OCI-LY7 (cell line): ENCODE data around the gene TRAF3. TPM values are rescaled to one million over a fixed set of nuclear protein-coding genes. Genes with fewer than 3 reads are reported as not detected.

Experiments used
- BruUV-seq: library from RNA; stranded (reverse); fragments of 400-500 nt; replicated peaks from 2 replicates; lab custom pipeline; 2021; lab: Mats Ljungman, UMichigan
- CTCF ChIA-PET: fragments of 300-600 bp; sonication (Branson Sonifier 250); formaldehyde crosslinking; loops from one replicate; lab custom pipeline; 2022; ENCODE audit warnings: antibody characterized with exemption; ENCODE audit not compliant: unreplicated experiment; lab: Charles Lee
- POLR2A ChIA-PET: fragments of 300-600 bp; sonication (Branson Sonifier 250); formaldehyde crosslinking; loops from one replicate; lab custom pipeline; 2022; ENCODE audit warnings: antibody characterized with exemption; lab: Charles Lee
- DNase-seq: peaks from one replicate; pipeline ENCODE4 v3.0.0-alpha.2; 2015; ENCODE audit warnings: low spot score
- H2AFZ ChIP-seq: fragments of 200-600 bp; sonication (generic), shearing (Covaris generic); 2 replicates; pipeline ENCODE4 v1.6.1; 2014; ENCODE audit warnings: mild to moderate bottlenecking, antibody characterized with exemption, low read length, moderate library complexity
- H3K27ac ChIP-seq: fragments of 200-600 bp; sonication (generic); 2 replicates; pipeline ENCODE4 v1.5.1; 2014; ENCODE audit warnings: mixed run types, low read depth, mild to moderate bottlenecking, moderate library complexity, low read length, inconsistent platforms; ENCODE audit not compliant: poor library complexity, severe bottlenecking
- H3K36me3 ChIP-seq: fragments of 200-600 bp; sonication (generic); 2 replicates; pipeline ENCODE4 v1.6.1; 2014; ENCODE audit warnings: mild to moderate bottlenecking, antibody characterized with exemption, low read length, moderate library complexity, mixed read lengths; ENCODE audit not compliant: insufficient read depth
- H3K4me1 ChIP-seq: fragments of 200-600 bp; sonication (generic); 2 replicates; pipeline ENCODE4 v1.5.1; 2014; ENCODE audit warnings: mild to moderate bottlenecking, low read length; ENCODE audit not compliant: insufficient read depth, poor library complexity, severe bottlenecking
- H3K4me2 ChIP-seq: fragments of 200-600 bp; sonication (generic); 2 replicates; pipeline ENCODE4 v1.6.1; 2014; ENCODE audit warnings: mild to moderate bottlenecking, low read length
- H3K4me3 ChIP-seq: fragments of 200-600 bp; sonication (generic); 2 replicates; pipeline ENCODE4 v1.5.1; 2014; ENCODE audit warnings: mild to moderate bottlenecking, low read depth, low read length; ENCODE audit not compliant: poor library complexity, severe bottlenecking
- H3K79me2 ChIP-seq: fragments of 200-600 bp; sonication (generic); 2 replicates; pipeline ENCODE4 v1.6.1; 2016; ENCODE audit warnings: low read depth, mild to moderate bottlenecking, low read length, moderate library complexity, mixed read lengths; ENCODE audit not compliant: insufficient read depth
- H3K9me2 ChIP-seq: fragments of 200-600 bp; sonication (generic); 2 replicates; pipeline ENCODE4 v1.6.1; 2016; ENCODE audit warnings: mild to moderate bottlenecking, low read length, mixed read lengths; ENCODE audit not compliant: insufficient read depth
- H3K9me3 ChIP-seq: fragments of 200-600 bp; sonication (generic); 2 replicates; pipeline ENCODE4 v1.6.1; 2014; ENCODE audit warnings: mild to moderate bottlenecking, mixed run types, low read length, mixed read lengths
- H4K20me1 ChIP-seq: fragments of 200-600 bp; sonication (generic); 2 replicates; pipeline ENCODE4 v1.6.1; 2014; ENCODE audit warnings: mild to moderate bottlenecking, antibody characterized with exemption, low read length, moderate library complexity, mixed read lengths; ENCODE audit not compliant: insufficient read depth
- CTCF ChIP-seq: fragments of 200-600 bp; sonication (generic); conservative IDR thresholded peaks from 2 replicates; pipeline ENCODE4 v1.5.1; 2014; ENCODE audit warnings: mild to moderate bottlenecking, antibody characterized with exemption, low read length, moderate library complexity, mixed read lengths
- EZH2phosphoT487 ChIP-seq: fragments of 200-600 bp; sonication (generic); IDR thresholded peaks from 2 replicates; pipeline ENCODE4 v1.6.1; 2018; ENCODE audit warnings: low read depth, borderline replicate concordance, mild to moderate bottlenecking, mixed run types, antibody characterized with exemption, low read length, moderate library complexity, mixed read lengths
- intact Hi-C: fragments of 100-400 bp; cut with micrococcal nuclease; formaldehyde crosslinking; loops from one replicate; pipeline ENCODE4 v1.10.0; 2022; ENCODE audit not compliant: unreplicated experiment
- total RNA-seq, 2 experiments: library from RNA; depleted of rRNA in 1 of 2; stranded (reverse); fragments of >200 nt in 1 of 2; shearing (Covaris generic) in 1 of 2; gene quantifications; 2 replicates each; pipeline ENCODE4 v1.2.3, GENCODE V29; 2014 to 2022

TRAF3 gene
- total RNA-seq, 2 experiments from 2014 or later = 0.82 to 2.9 TPM

GRCh38 chr14:102838501-102838900 lies 61.3 kb downstream of the TRAF3 start:
- no TSS peak for BruUV-seq
- Histone ChIP-seq H3K4me2 (no peak overlapping the region), H3K36me3 (no peaks in the 10 kb centered on the region), H2AFZ (no peak overlapping the region), H3K9me3 (no peaks in the 10 kb centered on the region), H3K4me3 (no peak overlapping the region), H3K4me1 (no peaks in the 10 kb centered on the region), H3K27ac (no peak overlapping the region), H3K9me2 (no peaks in the 10 kb centered on the region), H4K20me1 (no peaks in the 10 kb centered on the region), H3K79me2 (no peaks in the 10 kb centered on the region)
- DNase-seq = no peak
- intact Hi-C loops = no loop called here
- ChIA-PET CTCF (no interaction called here), POLR2A (no interaction called here)
- TF ChIP-seq CTCF (no peak), EZH2phosphoT487 (no peak)

- H3K4me3 ChIP-seq = no peak overlapping the region
- no peak overlapping the region for H2AFZ ChIP-seq
- H3K4me2 ChIP-seq = no peak overlapping the region
- ChIA-PET CTCF (no interaction called here), POLR2A (no interaction called here)
- no peaks in the 10 kb centered on the region for H3K9me2 ChIP-seq
- H3K9me3 ChIP-seq = no peaks in the 10 kb centered on the region
- H4K20me1 ChIP-seq = no peaks in the 10 kb centered on the region
- no peak for TF ChIP-seq CTCF
- no peak for TF ChIP-seq EZH2phosphoT487
- DNase-seq = no peak
- no peaks in the 10 kb centered on the region for H3K79me2 ChIP-seq
- H3K4me1 ChIP-seq = no peaks in the 10 kb centered on the region
- H3K36me3 ChIP-seq = no peaks in the 10 kb centered on the region
- H3K27ac ChIP-seq = no peak overlapping the region
- intact Hi-C loops = no loop called here
- no TSS peak for BruUV-seq
Measured at GRCh38 chr14:102840115-102840514, 62.9 kb downstream of the TRAF3 start.

- ChIA-PET POLR2A (interaction anchor here (0.6 kb wide), 1 partner anchor 17 kb away, joined by 5 read pairs; no protein-coding TSS in a partner anchor), CTCF (interaction anchor here (0.6 kb wide), 1 partner anchor 777 kb away, joined by 3 read pairs; no protein-coding TSS in a partner anchor)
- BruUV-seq = no TSS peak
Measured at GRCh38 chr14:102840771-102841528, 63.7 kb downstream of the TRAF3 start.

More at GRCh38 chr14:102840771-102841528, 63.7 kb downstream of the TRAF3 start:
- Histone ChIP-seq H3K4me1 (no peaks in the 10 kb centered on the region), H3K9me2 (no peaks in the 10 kb centered on the region), H2AFZ (no peak overlapping the region), H4K20me1 (no peaks in the 10 kb centered on the region), H3K36me3 (no peaks in the 10 kb centered on the region), H3K4me2 (no peak overlapping the region), H3K27ac (no peak overlapping the region), H3K9me3 (no peaks in the 10 kb centered on the region), H3K79me2 (no peaks in the 10 kb centered on the region), H3K4me3 (no peak overlapping the region)
- intact Hi-C loops = no loop called here
- DNase-seq = no peak
- TF ChIP-seq CTCF = no peak
